Ovary (tissue), 9 donors: ENCODE measurements around the gene PTPRU. TPM values are rescaled to one million over a fixed set of nuclear protein-coding genes. Genes with fewer than 3 reads are reported as not detected.

Source experiments
- DNase-seq, 5 donors: peaks; one replicate each; pipeline ENCODE4 v3.0.0-alpha.2; 2019 to 2020
- H3K27ac ChIP-seq, 2 donors: fragments of 200-600 bp; one replicate each; pipeline versions ENCODE4 v1.5.1 to v1.8.0; 2019 to 2022
- H3K27me3 ChIP-seq: fragments of 200-600 bp; one replicate; pipeline ENCODE4 v1.8.0; 2022
- H3K36me3 ChIP-seq: fragments of 200-600 bp; sonication (generic); one replicate; pipeline ENCODE4 v1.5.1; 2019
- H3K4me1 ChIP-seq: one replicate; pipeline ENCODE4 v1.8.1; 2013; ENCODE audit warnings: mild to moderate bottlenecking, moderate library complexity; ENCODE audit not compliant: insufficient read depth
- H3K4me3 ChIP-seq: fragments of 200-600 bp; sonication (generic); one replicate; pipeline ENCODE4 v1.5.1; 2017
- H3K9me3 ChIP-seq, 2 donors: fragments of 200-600 bp in 1 of 2; sonication (generic) in 1 of 2; one replicate each; pipeline versions ENCODE4 v1.5.1 to v1.8.1; 2013 to 2019; ENCODE audit warnings: mild to moderate bottlenecking in 1 of 2, moderate library complexity in 1 of 2
- CTCF ChIP-seq, 3 donors: fragments of 450-650 bp in 2 of 3; fragments of 200-600 bp in 1 of 3; IDR thresholded peaks; one replicate each; pipeline versions ENCODE4 v1.5.1 to v1.8.0; 2016 to 2022; ENCODE audit warnings: antibody characterized with exemption in 3 of 3, mild to moderate bottlenecking in 1 of 3
- EP300 ChIP-seq: sonication (generic); formaldehyde crosslinking; IDR thresholded peaks from one replicate; pipeline ENCODE4 v1.6.1; 2017; ENCODE audit warnings: antibody characterized with exemption
- POLR2A ChIP-seq: fragments of 450-650 bp; IDR thresholded peaks from one replicate; pipeline ENCODE4 v1.6.1; 2017; ENCODE audit warnings: antibody characterized with exemption, mild to moderate bottlenecking, moderate library complexity
- WGBS, 3 donors: extraction: QIAGEN DNeasy Blood & Tissue Kit in 1 of 3; methylation state at CpG; one replicate each; pipeline versions ENCODE4 v1.1.5 to v1.1.7; 2013 to 2017; 5-methylcytosine and 5-hydroxymethylcytosine counted together
- intact Hi-C, 4 donors: fragments of 100-400 bp; cut with DNase I; formaldehyde crosslinking; loops; one replicate each; pipeline versions ENCODE4 v1.11.0 to v1.15.1; 2022 to 2023
- polyA plus RNA-seq, 2 donors: library from polyadenylated mRNA; stranded (reverse); fragments of 200-250 nt in 1 of 2; fragments of 350-450 nt in 1 of 2; fragmentation: Illumina TruSeq in 1 of 2; extraction: RNeasy Lipid Tissue Mini Kit (QIAGEN cat#74804) in 1 of 2; gene quantifications; one replicate each; pipeline ENCODE4 v1.2.3, GENCODE V29; 2013 to 2014
- total RNA-seq, 7 donors: library from RNA; depleted of rRNA in 2 of 7; stranded (reverse); fragments of >200 nt in 2 of 7; fragmentation: NEBNext Ultra II Directional in 3 of 7; extraction: Animal tissue kit (Norgen Biotek cat#: 25700) in 3 of 7; gene quantifications; one replicate each; pipeline versions ENCODE4 v1.1.0 to v1.2.4, GENCODE V29; 2016 to 2023
- donor health status: DM: no; HTN: no; CAD: no; lungs with moderate emphysema.
- donor health status: DM: no; HTN: no; CAD: no.
- donor health status: Bipolar disorder and iron deficiency.
- donor health status: DM: yes; HTN: yes; CAD: no.
- donor health status: DM: no; HTN: no; CAD: no.
- donor health status: DM: yes; HTN: yes; CAD: no.

The PTPRU gene
- total and polyA plus RNA-seq, 9 donors, result 2.9 to 45.2 (median 29.9) TPM

GRCh38 chr1:29227511-29227910, 8.8 kb upstream of the PTPRU start:
- H3K9me3 ChIP-seq, result no peaks in the 10 kb centered on the region
- H3K4me1 ChIP-seq, result peaks cover 2% of the 10 kb centered on the region
- no peak for DNase-seq
- no peak overlapping the region for H3K4me3 ChIP-seq
- intact Hi-C loops, result no loop called here
- TF ChIP-seq CTCF (IDR thresholded peaks at IDR 0.05), result no peak
- TF ChIP-seq POLR2A, result no peak
- TF ChIP-seq EP300, result no peak
- 76 to 86% (median 80%) methylated on average over 5 of the region's 5 CpGs for WGBS, 3 donors
- H3K27me3 ChIP-seq, result no peaks in the 10 kb centered on the region
- no peak overlapping the region for H3K27ac ChIP-seq
- H3K36me3 ChIP-seq, result no peaks in the 10 kb centered on the region

DNA sequence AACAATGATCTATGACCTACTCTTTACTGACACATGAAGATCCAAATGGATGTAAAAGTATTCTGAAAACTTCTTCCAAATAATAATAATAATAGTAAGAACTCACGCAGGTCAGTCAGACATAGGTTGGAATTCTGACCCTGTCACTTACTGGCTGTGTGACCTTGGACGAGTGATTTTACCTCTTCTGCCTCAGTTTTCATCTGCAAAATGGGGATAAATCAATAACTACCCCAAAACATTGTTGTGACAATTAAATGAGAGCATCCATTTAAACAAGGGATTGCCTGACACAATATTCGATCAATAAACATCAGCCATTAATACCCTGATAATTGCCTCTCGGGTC, 6.1 kb upstream of the PTPRU start:
- Histone ChIP-seq H3K27me3 (no peaks in the 10 kb centered on the region), H3K9me3 (no peaks in the 10 kb centered on the region), H3K36me3 (no peaks in the 10 kb centered on the region), H3K4me3 (peak overlapping the region; percentile 92), H3K27ac (peak overlapping the region in 1 of 2 donors; percentile 71), H3K4me1 (peaks cover 2% of the 10 kb centered on the region)
- 6 to 13% (median 8%) methylated on average over 4 of the region's 4 CpGs for WGBS, 3 donors
- intact Hi-C loops, result loop anchor here in 2 of 4 donors (10.0 kb wide), 2 partner anchors 855 to 1555 kb away; no protein-coding TSS in a partner anchor
- no peak for DNase-seq
- no peak for TF ChIP-seq POLR2A
- TF ChIP-seq CTCF (IDR thresholded peaks at IDR 0.05), result no peak
- TF ChIP-seq EP300, result no peak

GRCh38 chr1:29230553-29231378, 5.6 kb upstream of the PTPRU start, which contains the start of gene MECR:
MECR (minus strand) TSS chr1:29230934; CDS start chr1:29230906, 28 bp downstream.
- TF ChIP-seq POLR2A, result peak; percentile 45
- no peak for TF ChIP-seq EP300
- TF ChIP-seq CTCF (IDR thresholded peaks at IDR 0.05), result peak in 2 of 3 donors; percentile 12 to 31
- no peaks in the 10 kb centered on the region for H3K27me3 ChIP-seq
- H3K36me3 ChIP-seq, result no peaks in the 10 kb centered on the region
- peak within 1 kb of the TSS; percentile 92 for H3K4me3 ChIP-seq
- peaks cover 2% of the 10 kb centered on the region for H3K4me1 ChIP-seq
- no peaks in the 10 kb centered on the region for H3K9me3 ChIP-seq
- WGBS, 3 donors, result 1 to 2% (median 2%) methylated on average over 45 to 52 of the region's 52 CpGs
- peak; percentile 91 to 97 (median 95) for DNase-seq
- H3K27ac ChIP-seq, result peak within 1 kb of the TSS; percentile 56 to 71
- intact Hi-C loops, result loop anchor here in 2 of 4 donors (10.0 kb wide), 2 partner anchors 854 to 1554 kb away; no protein-coding TSS in a partner anchor

DNA sequence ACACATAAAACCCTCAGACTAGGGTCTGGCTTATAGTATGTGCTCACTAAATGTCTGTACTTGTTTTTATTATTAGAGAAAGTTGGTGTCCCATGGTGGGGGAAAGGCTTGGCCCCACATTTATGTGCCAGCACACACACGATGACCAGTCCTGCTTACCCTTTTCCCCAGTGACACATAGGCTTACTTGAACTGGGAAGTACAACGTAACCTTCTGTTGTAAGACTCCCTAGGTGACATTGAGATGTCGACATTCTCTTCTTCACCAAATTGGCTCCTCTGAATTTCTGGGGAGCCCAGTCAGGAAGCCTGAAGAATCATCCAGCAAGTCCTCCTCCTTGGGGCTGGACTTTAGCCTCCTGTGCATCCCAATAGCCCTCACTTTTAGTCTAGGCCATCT, 3.9 kb upstream of the PTPRU start:
- 78 to 89% (median 79%) methylated on average over 3 of the region's 3 CpGs for WGBS, 3 donors
- Histone ChIP-seq H3K9me3 (no peaks in the 10 kb centered on the region), H3K36me3 (no peaks in the 10 kb centered on the region), H3K4me3 (no peak overlapping the region), H3K4me1 (peaks cover 8% of the 10 kb centered on the region), H3K27ac (no peak overlapping the region), H3K27me3 (no peaks in the 10 kb centered on the region)
- DNase-seq, result no peak
- intact Hi-C loops, result loop anchor here in 2 of 4 donors (10.0 kb wide), 2 partner anchors 852 to 1552 kb away; no protein-coding TSS in a partner anchor
- TF ChIP-seq CTCF (IDR thresholded peaks at IDR 0.05) (no peak), POLR2A (no peak), EP300 (no peak)
